Endothelial cell of umbilical vein (primary cell): ENCODE data around the gene LCAT. TPM values are rescaled to one million over a fixed set of nuclear protein-coding genes. Genes with fewer than 3 reads are reported as not detected.

Source experiments
- BruUV-seq: library from RNA; stranded (reverse); fragments of 400-500 nt; replicated peaks from 2 replicates; lab custom pipeline; 2021; lab: Mats Ljungman, UMichigan
- CTCF ChIA-PET: fragments of 300-600, 350-600 bp; sonication (Branson Sonifier 250); formaldehyde crosslinking; loops from one replicate; lab custom pipeline; 2021; ENCODE audit warnings: antibody characterized with exemption, inconsistent platforms; lab: Charles Lee
- POLR2A ChIA-PET: fragments of 300-600, 350-600 bp; sonication (Branson Sonifier 250); formaldehyde crosslinking; loops from one replicate; lab custom pipeline; 2021; ENCODE audit warnings: antibody characterized with exemption, inconsistent platforms; lab: Charles Lee
- DNase-seq: peaks from one replicate; pipeline ENCODE4 v3.0.0-alpha.2; 2011; ENCODE audit warnings: low read depth, low spot score
- FAIRE-seq: peaks from 2 replicates; lab custom pipeline; 2011; peaks lifted over from hg19 to GRCh38; lab: Jason Lieb, UNC
- H2AFZ ChIP-seq: 2 replicates; pipeline ENCODE4 v1.6.0; 2012; ENCODE audit warnings: low read depth, low read length, control low read depth, inconsistent platforms
- H3K27ac ChIP-seq: 2 replicates; pipeline ENCODE4 v1.5.1; 2011; ENCODE audit warnings: low read depth, mild to moderate bottlenecking, control low read depth, low read length, moderate library complexity; ENCODE audit not compliant: insufficient read depth
- H3K27me3 ChIP-seq, 2 experiments: 2 replicates each; pipeline versions ENCODE4 v1.6.0 to v1.6.1; 2011; ENCODE audit warnings: low read length in 2 of 2, mixed read lengths in 1 of 2; ENCODE audit not compliant: control insufficient read depth in 2 of 2, insufficient read depth in 2 of 2
- H3K36me3 ChIP-seq, 2 experiments: 2 replicates in 1 of 2; 3 replicates in 1 of 2; pipeline ENCODE4 v1.5.1; 2011; ENCODE audit warnings: low read length in 2 of 2, mild to moderate bottlenecking in 1 of 2, moderate library complexity in 1 of 2; ENCODE audit not compliant: control insufficient read depth in 2 of 2, insufficient read depth in 2 of 2; ENCODE audit errors: extremely low read depth in 1 of 2
- H3K4me1 ChIP-seq: 3 replicates; pipeline ENCODE4 v1.5.1; 2011; ENCODE audit warnings: mild to moderate bottlenecking, low read length; ENCODE audit not compliant: control insufficient read depth, insufficient read depth; ENCODE audit errors: extremely low read depth
- H3K4me2 ChIP-seq: 2 replicates; pipeline ENCODE4 v1.6.1; 2011; ENCODE audit warnings: low read length, control low read depth, mixed read lengths; ENCODE audit not compliant: insufficient read depth
- H3K4me3 ChIP-seq, 3 experiments: fragments of 200-600 bp in 1 of 3; sonication (generic), shearing (Covaris generic) in 1 of 3; replicated peaks in 1 of 3; 2 replicates each; pipeline ENCODE4 v1.5.1; 2011 to 2016; ENCODE audit warnings: control low read depth in 3 of 3, low read length in 3 of 3, mild to moderate bottlenecking in 2 of 3, inconsistent platforms in 1 of 3, low read depth in 1 of 3, moderate library complexity in 1 of 3; ENCODE audit not compliant: insufficient read depth in 1 of 3
- H3K79me2 ChIP-seq: 2 replicates; pipeline ENCODE4 v1.6.0; 2012; ENCODE audit warnings: low read length, inconsistent platforms; ENCODE audit not compliant: control insufficient read depth, insufficient read depth
- H3K9ac ChIP-seq: replicated peaks from 2 replicates; pipeline ENCODE3; 2011; ENCODE audit warnings: low read length, control low read depth; ENCODE audit not compliant: insufficient read depth; ENCODE audit errors: extremely low read depth
- H3K9me1 ChIP-seq: replicated peaks from 3 replicates; pipeline ENCODE4 v1.6.0; 2011; ENCODE audit warnings: mild to moderate bottlenecking, low read length; ENCODE audit not compliant: control insufficient read depth, insufficient read depth; ENCODE audit errors: extremely low read depth
- H3K9me3 ChIP-seq: replicated peaks from 2 replicates; pipeline ENCODE4 v1.5.1; 2012; ENCODE audit warnings: low read length, inconsistent platforms; ENCODE audit not compliant: control insufficient read depth, insufficient read depth
- H4K20me1 ChIP-seq: replicated peaks from 2 replicates; pipeline ENCODE3; 2011; ENCODE audit warnings: mild to moderate bottlenecking, low read length; ENCODE audit not compliant: control insufficient read depth, insufficient read depth; ENCODE audit errors: extremely low read depth
- FOS ChIP-seq: IDR thresholded peaks from 2 replicates; pipeline ENCODE4 v1.6.1; 2011; ENCODE audit warnings: mild to moderate bottlenecking, low read length, moderate library complexity, borderline replicate concordance; ENCODE audit not compliant: insufficient read depth
- JUN ChIP-seq: IDR thresholded peaks from 2 replicates; pipeline ENCODE4 v1.6.1; 2011; ENCODE audit warnings: borderline replicate concordance, low read depth; ENCODE audit not compliant: insufficient read length, insufficient read depth
- MYC ChIP-seq: IDR thresholded peaks from one replicate; pipeline ENCODE4 v1.6.1; 2011; ENCODE audit warnings: mild to moderate bottlenecking, low read depth, low read length
- POLR2AphosphoS5 ChIP-seq: IDR thresholded peaks from 2 replicates; pipeline ENCODE4 v1.6.1; 2012; ENCODE audit warnings: low read depth, mild to moderate bottlenecking, control low read depth, low read length, moderate library complexity; ENCODE audit not compliant: insufficient read depth
- dilution Hi-C: fragments of 300-500 bp; cut with MboI; formaldehyde crosslinking; loops from one replicate; pipeline ENCODE4 v1.15.0; 2019; ENCODE audit warnings: low sequenced_read_pairs; ENCODE audit not compliant: extremely low pct_ligation_motif_present
- intact Hi-C: fragments of 100-400 bp; cut with micrococcal nuclease; formaldehyde crosslinking; loops from one replicate; pipeline ENCODE4 v1.10.0; 2022
- polyA plus RNA-seq, 4 experiments: library from polyadenylated mRNA; depleted of rRNA in 3 of 4; stranded (reverse) in 3 of 4; unstranded in 1 of 4; fragments of >200 nt; gene quantifications; 2 replicates each; pipeline versions ENCODE4 v1.2.1 to v1.2.3, GENCODE V29; 2011 to 2012; ENCODE audit warnings: missing spikeins in 1 of 4
- total RNA-seq: library from RNA; stranded (reverse); gene quantifications from 2 replicates; pipeline ENCODE4 v1.2.3, GENCODE V29; 2021
- TF ChIP-seq, protein P1 (sequence below): IDR thresholded peaks from 2 replicates; pipeline ENCODE4 v1.6.1; 2011; ENCODE audit not compliant: insufficient read depth, insufficient read length

LCAT gene
- total and polyA plus RNA-seq, 2 donors (not counting 3 experiments of a cell fraction or from before 2014, with no cell fraction given), result 22.6 to 46.1 TPM

DNA sequence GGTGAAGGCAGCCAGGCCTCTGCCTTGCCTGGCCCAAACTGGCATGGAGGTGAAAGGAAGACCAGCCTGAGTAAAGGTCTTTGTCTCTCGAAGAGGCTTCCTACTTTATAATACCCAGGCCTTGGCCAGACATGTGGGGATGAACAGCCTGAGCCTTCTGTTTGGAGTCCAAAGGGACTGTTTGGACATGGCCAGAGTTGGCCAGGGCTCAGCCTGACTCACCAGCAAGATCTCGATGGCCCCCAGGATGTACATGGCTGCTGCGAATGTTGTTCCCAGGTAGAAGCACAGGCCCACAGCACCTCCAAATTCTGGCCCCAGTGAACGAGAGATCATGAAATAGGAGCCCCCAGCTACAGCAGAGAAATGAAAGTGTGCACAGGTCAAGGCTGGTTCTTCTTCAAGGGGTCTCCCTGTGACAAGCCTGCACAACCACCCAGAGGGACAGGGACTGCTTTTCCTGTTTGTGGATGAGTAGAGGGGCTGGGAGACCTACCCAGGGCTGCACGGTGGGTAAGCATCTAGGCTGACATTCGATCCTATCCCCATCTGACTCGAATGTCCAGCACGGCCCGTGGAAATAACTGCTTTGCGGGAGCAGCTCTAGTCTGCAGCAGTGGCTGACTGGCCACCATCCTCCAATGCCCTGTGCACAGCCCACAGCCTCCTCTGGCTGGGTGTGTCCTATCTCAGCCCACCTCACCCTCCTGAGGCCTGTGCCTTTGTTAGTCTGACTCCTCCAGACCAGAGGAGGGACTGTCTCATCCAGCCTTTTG lies 10.7 kb upstream of the LCAT start:
- no peak for DNase-seq
- no peaks in the 10 kb centered on the region for H3K9me1 ChIP-seq
- no peak overlapping the region for H3K4me2 ChIP-seq
- peaks cover 13 to 58% of the 10 kb centered on the region in 2 experiments for H3K36me3 ChIP-seq
- CTCF ChIA-PET, result no interaction called here
- H3K27ac ChIP-seq, result no peak overlapping the region
- no peaks in the 10 kb centered on the region for H3K79me2 ChIP-seq
- TF ChIP-seq JUN (no peak), MYC (no peak), FOS (no peak), POLR2AphosphoS5 (no peak)
- TF ChIP-seq, protein P1, sequence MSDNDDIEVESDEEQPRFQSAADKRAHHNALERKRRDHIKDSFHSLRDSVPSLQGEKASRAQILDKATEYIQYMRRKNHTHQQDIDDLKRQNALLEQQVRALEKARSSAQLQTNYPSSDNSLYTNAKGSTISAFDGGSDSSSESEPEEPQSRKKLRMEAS, result no peak
- FAIRE-seq, result no peak
- H3K4me3 ChIP-seq, result no peak overlapping the region
- POLR2A ChIA-PET, result no interaction called here
- BruUV-seq, result no TSS peak
- H3K4me1 ChIP-seq, result no peaks in the 10 kb centered on the region
- intact Hi-C loops (no loop called here), dilution Hi-C loops (no loop called here)
- H4K20me1 ChIP-seq, result no peaks in the 10 kb centered on the region
- no peak overlapping the region for H3K9ac ChIP-seq
- no peak overlapping the region for H2AFZ ChIP-seq
- H3K27me3 ChIP-seq, result no peaks in the 10 kb centered on the region
- no peaks in the 10 kb centered on the region for H3K9me3 ChIP-seq
